SKM-1 (cell line): ENCODE results near the gene ZEB1.
A peak's percentile ranks its signal among the peaks of the same experiment; 100 is the strongest.
"Not testable (repeated sequence)": the region's sequence is repeated elsewhere in the genome, so short reads cannot be mapped to it uniquely, and the experiment has no call there.

Experiments
- DNase-seq: peaks from one replicate; lab custom pipeline; 2025; ENCODE audit not compliant: unreplicated experiment; lab: John Stamatoyannopoulos, UW

Gene ZEB1

GRCh38 chr10:31317652-31318381 lies 1.2 kb upstream of the ZEB1 start:
- no peak for DNase-seq

GRCh38 chr10:31318382-31318853 lies 598 bp upstream of the ZEB1 start:
- DNase-seq: peak; percentile 16

- no peak for DNase-seq
Observed at GRCh38 chr10:31319602-31320549, 860 bp downstream of the ZEB1 start.

- no peak for DNase-seq
Observed at GRCh38 chr10:31320550-31321211, 1.7 kb downstream of the ZEB1 start.

- DNase-seq: no peak
Observed at GRCh38 chr10:31321396-31321941, 2.5 kb downstream of the ZEB1 start.

GRCh38 chr10:31322647-31323046 lies 3.6 kb downstream of the ZEB1 start:
- no peak for DNase-seq

GRCh38 chr10:31340343-31340742 lies 21.3 kb downstream of the ZEB1 start:
- DNase-seq: no peak

- no peak for DNase-seq
Observed at GRCh38 chr10:31341552-31341951, 22.5 kb downstream of the ZEB1 start.

GRCh38 chr10:31343009-31343408 lies 24.0 kb downstream of the ZEB1 start:
- no peak for DNase-seq

GRCh38 chr10:31343551-31343950 lies 24.5 kb downstream of the ZEB1 start:
- DNase-seq: no peak

GRCh38 chr10:31345886-31346285 lies 26.9 kb downstream of the ZEB1 start:
- no peak for DNase-seq

GRCh38 chr10:31346953-31347352 lies 27.9 kb downstream of the ZEB1 start:
- DNase-seq: no peak

GRCh38 chr10:31347705-31348104 lies 28.7 kb downstream of the ZEB1 start:
- DNase-seq: no peak

- no peak for DNase-seq
Observed at GRCh38 chr10:31350891-31351290, 31.9 kb downstream of the ZEB1 start.

GRCh38 chr10:31352436-31353226 lies 33.6 kb downstream of the ZEB1 start:
- DNase-seq: no peak

GRCh38 chr10:31353574-31353973 lies 34.6 kb downstream of the ZEB1 start:
- DNase-seq: no peak

- no peak for DNase-seq
Observed at GRCh38 chr10:31358688-31359330, 39.8 kb downstream of the ZEB1 start.

- no peak for DNase-seq
Observed at GRCh38 chr10:31359979-31360378, 41.0 kb downstream of the ZEB1 start.

- DNase-seq: not testable (repeated sequence)
Observed at GRCh38 chr10:31361475-31361874, 42.5 kb downstream of the ZEB1 start.
